OCI-M1 (cell line): Measurements from ENCODE around the gene SYDE2.
"Not testable (repeated sequence)": the region's sequence is repeated elsewhere in the genome, so short reads cannot be mapped to it uniquely, and the experiment has no call there.

Source experiments
- DNase-seq: peaks from one replicate; lab custom pipeline; 2025; lab: John Stamatoyannopoulos, UW

Gene SYDE2

GRCh38 chr1:85166351-85166750 is 34.5 kb downstream of the SYDE2 start:
- DNase-seq = no peak

GRCh38 chr1:85158910-85159309 is 41.9 kb downstream of the SYDE2 start:
- DNase-seq = no peak

- DNase-seq = no peak
These were observed 43.4 kb downstream of the SYDE2 start for GRCh38 chr1:85157436-85157835.

- no peak for DNase-seq
These were observed 47.5 kb downstream of the SYDE2 start for GRCh38 chr1:85153149-85153891.

- no peak for DNase-seq
These were observed 49.4 kb downstream of the SYDE2 start for GRCh38 chr1:85151446-85151845.

- DNase-seq = no peak
These were observed 51.0 kb downstream of the SYDE2 start for GRCh38 chr1:85149805-85150204.

GRCh38 chr1:85148524-85149250 is 52.1 kb downstream of the SYDE2 start:
- no peak for DNase-seq

- no peak for DNase-seq
These were observed 53.9 kb downstream of the SYDE2 start for GRCh38 chr1:85146972-85147359.

- not testable (repeated sequence) for DNase-seq
These were observed 54.4 kb downstream of the SYDE2 start for GRCh38 chr1:85146298-85146971.

- no peak for DNase-seq
These were observed 56.5 kb downstream of the SYDE2 start for GRCh38 chr1:85144351-85144750.

- no peak for DNase-seq
These were observed 58.1 kb downstream of the SYDE2 start for GRCh38 chr1:85142753-85143152.

GRCh38 chr1:85138439-85138838 is 62.4 kb downstream of the SYDE2 start:
- not testable (repeated sequence) for DNase-seq

GRCh38 chr1:85137660-85138059 is 63.2 kb downstream of the SYDE2 start:
- DNase-seq = no peak

GRCh38 chr1:85135392-85135798 is 65.4 kb downstream of the SYDE2 start:
- no peak for DNase-seq

- no peak for DNase-seq
These were observed 66.0 kb downstream of the SYDE2 start for GRCh38 chr1:85134583-85135391.

- DNase-seq = no peak
These were observed 67.2 kb downstream of the SYDE2 start for GRCh38 chr1:85133565-85134159.

GRCh38 chr1:85132078-85132720 is 68.6 kb downstream of the SYDE2 start:
- DNase-seq = no peak

GRCh38 chr1:85128316-85128715 is 72.5 kb downstream of the SYDE2 start:
- peak; percentile 6 for DNase-seq

- DNase-seq = no peak
These were observed 74.9 kb downstream of the SYDE2 start for GRCh38 chr1:85125891-85126290.

- no peak for DNase-seq
These were observed 76.7 kb downstream of the SYDE2 start for GRCh38 chr1:85124091-85124490.

- DNase-seq = no peak
These were observed 78.6 kb downstream of the SYDE2 start for GRCh38 chr1:85122169-85122568.
